ENCODE results near the gene PRICKLE1. TPM values are rescaled to one million over a fixed set of nuclear protein-coding genes. Genes with fewer than 3 reads are reported as not detected.

PRICKLE1 gene
- total and polyA plus RNA-seq, 10 of the 15 experiments (the other 5 are each of a cell fraction or from before 2014, with no cell fraction given) = 0.47 to 2.8 (median 0.86) TPM

- TF ChIP-seq ZBTB4 (CRISPR knock-in tag; IDR thresholded peaks at IDR 0.05) = no peak
- no peak for TF ChIP-seq CBX5 (IDR thresholded peaks at IDR 0.05; ENCODE audit: low read depth)
- no peak for TF ChIP-seq PRDM15 (CRISPR knock-in tag; IDR thresholded peaks at IDR 0.05)
- no peak for TF ChIP-seq CBX3 (IDR thresholded peaks at IDR 0.05; ENCODE audit: borderline replicate concordance, low read depth)
- TF ChIP-seq ESRRA (IDR thresholded peaks at IDR 0.05; ENCODE audit: low read length) = no peak
- no peak for TF ChIP-seq REST (IDR thresholded peaks at IDR 0.05; ENCODE audit: low read depth, low read length)
- TF ChIP-seq KLF5 (IDR thresholded peaks at IDR 0.05; ENCODE audit: partially characterized antibody) = no peak
- TF ChIP-seq BMI1 (IDR thresholded peaks at IDR 0.05; ENCODE audit: borderline replicate concordance) = no peak
Measured at GRCh38 chr12:42603246-42603990, 13.9 kb upstream of the PRICKLE1 start (continued).

All from GM12878 (cell line).